ENCODE measurements around the gene MRPS14.

MRPS14 gene

GRCh38 chr1:174990382-174990999 is 32.7 kb downstream of the MRPS14 start:
- no peaks in the 10 kb centered on the region for H3K36me3 ChIP-seq (ENCODE audit: control insufficient read depth in 4 of 4, insufficient read depth in 4 of 4, low read length in 3 of 4)
- H3K4me3 ChIP-seq (ENCODE audit: control insufficient read depth in 1 of 7, extremely low read depth in 1 of 7, insufficient read depth in 4 of 7, low read depth in 2 of 7, low read length in 6 of 7) = peak overlapping the region in 6 of 7 experiments; percentile 58 to 80 (median 66)
- H3K4me1 ChIP-seq (ENCODE audit: control extremely low read depth in 1 of 4, control insufficient read depth in 4 of 4, insufficient read depth in 4 of 4, low read length in 3 of 4) = peaks cover 0 to 8% (median 2%) of the 10 kb centered on the region in 4 experiments
- WGBS (ENCODE audit: insufficient coverage) = 13% methylated on average over 5 of the region's 6 CpGs
- H3K27me3 ChIP-seq (replicated peaks in 2 of 5; ENCODE audit: control insufficient read depth in 4 of 5, insufficient read depth in 5 of 5, low read length in 4 of 5) = no peaks in the 10 kb centered on the region
- H3K9me3 ChIP-seq (ENCODE audit: control extremely low read depth in 1 of 5, control insufficient read depth in 4 of 5, insufficient read depth in 2 of 5, low read depth in 1 of 5, low read length in 4 of 5) = no peaks in the 10 kb centered on the region
- peak overlapping the region; percentile 84 to 87 for H3K27ac ChIP-seq (ENCODE audit: insufficient read depth in 1 of 2, low read depth in 1 of 2, low read length in 2 of 2, poor library complexity in 1 of 2, severe bottlenecking in 2 of 2)
- ChIA-PET CTCF (interaction anchor here (1.9 to 2.4 kb wide), 2 partner anchors 11 to 191 kb away, joined by 7 to 9 read pairs; no protein-coding TSS in a partner anchor), POLR2A (interaction anchor here (0.8 to 1.2 kb wide), 2 partner anchors 9 to 11 kb away, joined by 3 to 5 read pairs; partner anchors contain the start of gene CACYBP)
- peak; percentile 52 to 74 (median 66) for DNase-seq

GRCh38 chr1:174989536-174990220 is 33.5 kb downstream of the MRPS14 start:
- ChIA-PET POLR2A (interaction anchor here (0.6 to 1.2 kb wide), 3 partner anchors 10 to 738 kb away, joined by 3 to 5 read pairs (median 3); partner anchors contain the start of gene CACYBP), CTCF (interaction anchor here (1.1 to 2.4 kb wide), 5 partner anchors 10 to 218 kb away, joined by 3 to 9 read pairs (median 4); partner anchors contain the start of gene MRPS14)
- no peaks in the 10 kb centered on the region for H3K27me3 ChIP-seq (replicated peaks in 2 of 5; ENCODE audit: control insufficient read depth in 4 of 5, insufficient read depth in 5 of 5, low read length in 4 of 5)
- peak overlapping the region in 5 of 7 experiments; percentile 65 to 80 (median 66) for H3K4me3 ChIP-seq (ENCODE audit: control insufficient read depth in 1 of 7, extremely low read depth in 1 of 7, insufficient read depth in 4 of 7, low read depth in 2 of 7, low read length in 6 of 7)
- no peaks in the 10 kb centered on the region for H3K36me3 ChIP-seq (ENCODE audit: control insufficient read depth in 4 of 4, insufficient read depth in 4 of 4, low read length in 3 of 4)
- peaks cover 0 to 8% (median 4%) of the 10 kb centered on the region in 4 experiments for H3K4me1 ChIP-seq (ENCODE audit: control extremely low read depth in 1 of 4, control insufficient read depth in 4 of 4, insufficient read depth in 4 of 4, low read length in 3 of 4)
- no peaks in the 10 kb centered on the region for H3K9me3 ChIP-seq (ENCODE audit: control extremely low read depth in 1 of 5, control insufficient read depth in 4 of 5, insufficient read depth in 2 of 5, low read depth in 1 of 5, low read length in 4 of 5)
- DNase-seq = no peak
- peak overlapping the region; percentile 84 to 87 for H3K27ac ChIP-seq (ENCODE audit: insufficient read depth in 1 of 2, low read depth in 1 of 2, low read length in 2 of 2, poor library complexity in 1 of 2, severe bottlenecking in 2 of 2)
- WGBS (ENCODE audit: insufficient coverage) = 100% methylated on average over 1 of the region's 5 CpGs

DNA sequence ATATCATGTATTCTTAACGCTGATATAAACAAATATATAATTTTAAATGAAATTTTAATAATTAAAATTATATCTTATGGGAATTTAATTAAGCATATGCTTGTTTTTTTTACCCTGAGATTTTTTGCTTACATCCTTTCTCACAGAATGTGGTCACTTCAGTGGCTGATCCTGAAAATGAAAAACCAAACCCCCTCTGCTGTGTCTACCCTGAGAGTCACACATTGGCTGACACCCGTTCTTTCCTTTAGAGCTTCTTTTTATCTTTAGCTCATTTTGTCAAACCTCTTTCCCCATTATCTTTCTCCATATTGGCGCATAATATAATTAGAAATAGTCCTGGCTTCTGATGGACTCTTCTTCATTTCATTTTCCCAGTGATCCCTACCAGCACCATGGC is 34.2 kb downstream of the MRPS14 start:
- Histone ChIP-seq H3K36me3 (ENCODE audit: control insufficient read depth in 4 of 4, insufficient read depth in 4 of 4, low read length in 3 of 4) (no peaks in the 10 kb centered on the region), H3K9me3 (ENCODE audit: control extremely low read depth in 1 of 5, control insufficient read depth in 4 of 5, insufficient read depth in 2 of 5, low read depth in 1 of 5, low read length in 4 of 5) (no peaks in the 10 kb centered on the region), H3K4me3 (ENCODE audit: control insufficient read depth in 1 of 7, extremely low read depth in 1 of 7, insufficient read depth in 4 of 7, low read depth in 2 of 7, low read length in 6 of 7) (no peak overlapping the region), H3K4me1 (ENCODE audit: control extremely low read depth in 1 of 4, control insufficient read depth in 4 of 4, insufficient read depth in 4 of 4, low read length in 3 of 4) (peaks cover 0 to 8% (median 4%) of the 10 kb centered on the region in 4 experiments), H3K27me3 (replicated peaks in 2 of 5; ENCODE audit: control insufficient read depth in 4 of 5, insufficient read depth in 5 of 5, low read length in 4 of 5) (no peaks in the 10 kb centered on the region), H3K27ac (ENCODE audit: insufficient read depth in 1 of 2, low read depth in 1 of 2, low read length in 2 of 2, poor library complexity in 1 of 2, severe bottlenecking in 2 of 2) (no peak overlapping the region)
- no peak for DNase-seq
- WGBS (ENCODE audit: insufficient coverage) = 100% methylated on average over 1 of the region's 3 CpGs
- CTCF ChIA-PET = interaction anchor here (1.0 to 2.4 kb wide), 6 partner anchors 9 to 217 kb away, joined by 3 to 9 read pairs (median 4); partner anchors contain the start of gene MRPS14
- POLR2A ChIA-PET = no interaction called here

DNA sequence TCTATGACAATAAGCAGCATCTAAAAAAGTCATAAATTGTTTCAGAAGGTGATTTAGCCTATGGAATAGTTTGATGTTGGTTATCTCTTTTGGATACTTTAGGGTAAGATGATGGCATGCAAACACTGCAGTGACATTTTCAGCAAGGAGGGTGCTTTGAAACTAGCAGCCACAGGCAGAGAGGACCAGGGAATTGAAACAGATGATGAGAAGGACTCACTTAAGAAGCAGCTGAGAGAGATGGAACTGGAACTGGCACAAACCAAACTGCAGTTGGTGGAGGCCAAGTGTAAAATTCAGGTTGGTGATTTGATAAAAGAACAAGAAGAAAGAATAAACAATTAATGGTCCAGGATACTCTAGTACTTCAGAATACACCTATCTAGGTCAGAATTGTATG is 34.7 kb downstream of the MRPS14 start:
- ChIA-PET POLR2A (no interaction called here), CTCF (interaction anchor here (1.0 to 1.9 kb wide), 4 partner anchors 9 to 217 kb away, joined by 3 to 9 read pairs (median 4); partner anchors contain the start of gene MRPS14)
- H3K36me3 ChIP-seq (ENCODE audit: control insufficient read depth in 4 of 4, insufficient read depth in 4 of 4, low read length in 3 of 4) = no peaks in the 10 kb centered on the region
- no peak for DNase-seq
- no peaks in the 10 kb centered on the region for H3K27me3 ChIP-seq (replicated peaks in 2 of 5; ENCODE audit: control insufficient read depth in 4 of 5, insufficient read depth in 5 of 5, low read length in 4 of 5)
- H3K27ac ChIP-seq (ENCODE audit: insufficient read depth in 1 of 2, low read depth in 1 of 2, low read length in 2 of 2, poor library complexity in 1 of 2, severe bottlenecking in 2 of 2) = no peak overlapping the region
- H3K9me3 ChIP-seq (ENCODE audit: control extremely low read depth in 1 of 5, control insufficient read depth in 4 of 5, insufficient read depth in 2 of 5, low read depth in 1 of 5, low read length in 4 of 5) = no peaks in the 10 kb centered on the region
- peaks cover 0 to 8% (median 4%) of the 10 kb centered on the region in 4 experiments for H3K4me1 ChIP-seq (ENCODE audit: control extremely low read depth in 1 of 4, control insufficient read depth in 4 of 4, insufficient read depth in 4 of 4, low read length in 3 of 4)
- no peak overlapping the region for H3K4me3 ChIP-seq (ENCODE audit: control insufficient read depth in 1 of 7, extremely low read depth in 1 of 7, insufficient read depth in 4 of 7, low read depth in 2 of 7, low read length in 6 of 7)

GRCh38 chr1:174984952-174985351 is 38.3 kb downstream of the MRPS14 start:
- 100% methylated on average over 4 of the region's 4 CpGs for WGBS (ENCODE audit: insufficient coverage)

DNA sequence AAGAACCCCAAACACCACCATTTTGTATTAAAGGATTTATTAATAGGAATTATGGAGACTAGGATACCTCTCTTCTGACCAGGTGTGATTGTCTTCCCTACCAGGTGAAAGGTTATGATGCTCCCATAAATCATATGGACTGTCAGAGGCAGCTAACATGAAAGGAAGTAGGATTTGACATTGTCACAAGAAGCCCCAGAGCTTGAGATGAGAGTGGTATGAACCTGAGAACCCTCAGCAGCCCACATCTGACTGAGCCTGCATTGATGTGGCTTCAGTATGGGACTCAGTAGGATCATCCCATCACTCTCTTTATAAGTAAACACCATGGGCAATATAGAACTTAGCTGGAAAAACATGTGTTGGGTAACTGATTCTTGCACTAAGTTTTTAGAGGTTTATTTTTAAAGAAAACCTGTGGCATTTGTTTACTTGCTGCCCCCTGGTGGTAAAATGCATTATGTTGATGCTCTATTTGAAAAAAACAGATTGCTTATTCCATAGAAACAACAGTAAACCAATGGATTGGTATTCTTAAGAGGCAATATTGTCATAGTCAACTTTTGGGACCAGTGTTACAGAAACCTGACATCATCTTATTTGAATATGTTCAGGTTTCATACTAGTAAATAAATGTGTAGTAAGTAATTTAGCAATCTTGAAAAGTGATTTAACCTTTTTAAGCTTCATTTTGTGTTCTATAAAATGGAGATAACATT is 40.1 kb downstream of the MRPS14 start:
- DNase-seq = peak; percentile 71 to 83 (median 77)
- Histone ChIP-seq H3K27ac (ENCODE audit: insufficient read depth in 1 of 2, low read depth in 1 of 2, low read length in 2 of 2, poor library complexity in 1 of 2, severe bottlenecking in 2 of 2) (no peak overlapping the region), H3K36me3 (ENCODE audit: control insufficient read depth in 4 of 4, insufficient read depth in 4 of 4, low read length in 3 of 4) (peaks cover 6 to 10% (median 8%) of the 10 kb centered on the region in 4 experiments), H3K4me3 (ENCODE audit: control insufficient read depth in 1 of 7, extremely low read depth in 1 of 7, insufficient read depth in 4 of 7, low read depth in 2 of 7, low read length in 6 of 7) (no peak overlapping the region), H3K9me3 (ENCODE audit: control extremely low read depth in 1 of 5, control insufficient read depth in 4 of 5, insufficient read depth in 2 of 5, low read depth in 1 of 5, low read length in 4 of 5) (no peaks in the 10 kb centered on the region), H3K27me3 (replicated peaks in 2 of 5; ENCODE audit: control insufficient read depth in 4 of 5, insufficient read depth in 5 of 5, low read length in 4 of 5) (no peaks in the 10 kb centered on the region), H3K4me1 (ENCODE audit: control extremely low read depth in 1 of 4, control insufficient read depth in 4 of 4, insufficient read depth in 4 of 4, low read length in 3 of 4) (peaks cover 0 to 4% (median 0%) of the 10 kb centered on the region in 4 experiments)
- POLR2A ChIA-PET = interaction anchor here (0.6 kb wide), 1 partner anchor 16 kb away, joined by 3 read pairs; no protein-coding TSS in a partner anchor
- CTCF ChIA-PET = interaction anchor here (0.9 to 6.3 kb wide), 22 partner anchors 8 to 237 kb away, joined by 3 to 52 read pairs (median 4); partner anchors contain the start of gene CACYBP

More at GRCh38 chr1:174984952-174985351, 38.3 kb downstream of the MRPS14 start:
- Histone ChIP-seq H3K27me3 (replicated peaks in 2 of 5; ENCODE audit: control insufficient read depth in 4 of 5, insufficient read depth in 5 of 5, low read length in 4 of 5) (no peaks in the 10 kb centered on the region), H3K4me1 (ENCODE audit: control extremely low read depth in 1 of 4, control insufficient read depth in 4 of 4, insufficient read depth in 4 of 4, low read length in 3 of 4) (peaks cover 0 to 4% (median 1%) of the 10 kb centered on the region in 4 experiments), H3K4me3 (ENCODE audit: control insufficient read depth in 1 of 7, extremely low read depth in 1 of 7, insufficient read depth in 4 of 7, low read depth in 2 of 7, low read length in 6 of 7) (no peak overlapping the region), H3K9me3 (ENCODE audit: control extremely low read depth in 1 of 5, control insufficient read depth in 4 of 5, insufficient read depth in 2 of 5, low read depth in 1 of 5, low read length in 4 of 5) (no peaks in the 10 kb centered on the region), H3K27ac (ENCODE audit: insufficient read depth in 1 of 2, low read depth in 1 of 2, low read length in 2 of 2, poor library complexity in 1 of 2, severe bottlenecking in 2 of 2) (no peak overlapping the region), H3K36me3 (ENCODE audit: control insufficient read depth in 4 of 4, insufficient read depth in 4 of 4, low read length in 3 of 4) (peaks cover 0 to 7% (median 6%) of the 10 kb centered on the region in 4 experiments)
- POLR2A ChIA-PET = no interaction called here
- CTCF ChIA-PET = interaction anchor here (1.1 to 6.3 kb wide), 6 partner anchors 8 to 240 kb away, joined by 3 to 52 read pairs (median 4); partner anchors contain the start of gene CACYBP
- DNase-seq = no peak

Measured in common myeloid progenitor, CD34-positive (primary cell).